H1 (cell line): ENCODE measurements around the gene DENND1A. TPM values are rescaled to one million over a fixed set of nuclear protein-coding genes. Genes with fewer than 3 reads are reported as not detected.

Experiments used
- CTCF ChIA-PET: fragments of 300-600 bp; sonication (Branson Sonifier 250); formaldehyde crosslinking; loops from one replicate; lab custom pipeline; 2021; ENCODE audit not compliant: partially characterized antibody; lab: Charles Lee
- POLR2A ChIA-PET: fragments of 300-600 bp; sonication (Branson Sonifier 250); formaldehyde crosslinking; loops from one replicate; lab custom pipeline; 2021; ENCODE audit warnings: inconsistent platforms; ENCODE audit not compliant: partially characterized antibody; lab: Charles Lee
- DNase-seq, 2 experiments: peaks; one replicate each; pipeline versions ENCODE4 v3.0.0 to v3.0.0-alpha.2; 2010 to 2022; ENCODE audit warnings: low spot score in 2 of 2, low read depth in 1 of 2, mixed read lengths in 1 of 2
- FAIRE-seq: peaks from 2 replicates; lab custom pipeline; 2011; peaks lifted over from hg19 to GRCh38; lab: Jason Lieb, UNC
- H2AFZ ChIP-seq: 2 replicates; pipeline ENCODE4 v1.8.1; 2012; ENCODE audit warnings: low read length, inconsistent platforms
- H2AK5ac ChIP-seq: 2 replicates; pipeline ENCODE4 v1.6.1; 2013; ENCODE audit warnings: low read depth, low read length
- H2BK120ac ChIP-seq: replicated peaks from 2 replicates; pipeline ENCODE3; 2013; ENCODE audit warnings: low read depth, low read length, inconsistent platforms
- H2BK12ac ChIP-seq: 2 replicates; pipeline ENCODE4 v1.6.1; 2013; ENCODE audit warnings: low read depth, low read length
- H2BK15ac ChIP-seq: 2 replicates; pipeline ENCODE4 v1.6.1; 2013; ENCODE audit warnings: low read length
- H2BK20ac ChIP-seq: 2 replicates; pipeline ENCODE4 v1.6.1; 2013; ENCODE audit warnings: low read length
- H2BK5ac ChIP-seq: 2 replicates; pipeline ENCODE4 v1.6.1; 2013; ENCODE audit warnings: low read depth, low read length
- H3K14ac ChIP-seq: 2 replicates; pipeline ENCODE4 v1.6.1; 2013; ENCODE audit warnings: inconsistent platforms; ENCODE audit not compliant: insufficient read length
- H3K18ac ChIP-seq: 2 replicates; pipeline ENCODE4 v1.6.1; 2013; ENCODE audit warnings: low read length; ENCODE audit errors: extremely low read depth
- H3K23ac ChIP-seq: 2 replicates; pipeline ENCODE4 v1.6.1; 2013; ENCODE audit warnings: inconsistent platforms; ENCODE audit not compliant: insufficient read length
- H3K23me2 ChIP-seq: 2 replicates; pipeline ENCODE4 v1.6.1; 2013; ENCODE audit warnings: low read depth, low read length
- H3K27ac ChIP-seq: 2 replicates; pipeline ENCODE4 v1.6.1; 2011; ENCODE audit warnings: low read depth, low read length, inconsistent platforms
- H3K27me3 ChIP-seq, 4 experiments: replicated peaks in 1 of 4; 1 replicate in 1 of 4; 2 replicates in 3 of 4; pipeline versions ENCODE4 v1.6.1 to v1.8.1; 2011 to 2013; ENCODE audit warnings: low read length in 3 of 4, mild to moderate bottlenecking in 3 of 4, inconsistent platforms in 2 of 4, mixed read lengths in 2 of 4, moderate library complexity in 1 of 4; ENCODE audit not compliant: control insufficient read depth in 3 of 4, insufficient read depth in 3 of 4; ENCODE audit errors: extremely low read depth in 1 of 4
- H3K36me3 ChIP-seq, 4 experiments: 2 replicates each; pipeline versions ENCODE4 v1.6.1 to v1.8.1; 2011 to 2013; ENCODE audit warnings: mild to moderate bottlenecking in 4 of 4, low read length in 3 of 4, moderate library complexity in 2 of 4, control low read depth in 1 of 4, inconsistent platforms in 1 of 4; ENCODE audit not compliant: insufficient read depth in 4 of 4, control insufficient read depth in 2 of 4
- H3K4ac ChIP-seq: replicated peaks from 2 replicates; pipeline ENCODE3; 2013; ENCODE audit warnings: low read length, low read depth, mixed read lengths, inconsistent platforms; ENCODE audit not compliant: insufficient read length
- H3K4me1 ChIP-seq, 4 experiments: replicated peaks in 1 of 4; 1 replicate in 1 of 4; 2 replicates in 3 of 4; pipeline versions ENCODE4 v1.6.1 to v1.8.1; 2011 to 2013; ENCODE audit warnings: low read length in 3 of 4, inconsistent platforms in 2 of 4, mixed read lengths in 1 of 4; ENCODE audit not compliant: insufficient read depth in 4 of 4, control insufficient read depth in 3 of 4
- H3K4me2 ChIP-seq, 2 experiments: 2 replicates each; pipeline versions ENCODE4 v1.6.1 to v1.8.1; 2011 to 2013; ENCODE audit warnings: low read depth in 2 of 2, low read length in 2 of 2, control low read depth in 1 of 2, inconsistent platforms in 1 of 2, mild to moderate bottlenecking in 1 of 2; ENCODE audit not compliant: insufficient read depth in 1 of 2
- H3K4me3 ChIP-seq, 4 experiments: fragments of 200-600, 300-600 bp in 1 of 4; sonication (generic), shearing (Covaris generic), sonication (Bioruptor Twin) in 1 of 4; 2 replicates each; pipeline versions ENCODE4 v1.5.1 to v1.8.1; 2011 to 2016; ENCODE audit warnings: low read length in 4 of 4, low read depth in 3 of 4, control low read depth in 2 of 4, inconsistent platforms in 2 of 4, mild to moderate bottlenecking in 2 of 4, mixed read lengths in 1 of 4, moderate library complexity in 1 of 4; ENCODE audit not compliant: insufficient read depth in 2 of 4; ENCODE audit errors: extremely low read depth in 1 of 4
- H3K56ac ChIP-seq: replicated peaks from 2 replicates; pipeline ENCODE3; 2013; ENCODE audit warnings: low read depth, mild to moderate bottlenecking, mixed read lengths, low read length, inconsistent platforms; ENCODE audit not compliant: insufficient read length
- H3K79me1 ChIP-seq: 2 replicates; pipeline ENCODE4 v1.6.1; 2013; ENCODE audit warnings: low read depth, low read length, control low read depth
- H3K79me2 ChIP-seq, 2 experiments: 2 replicates each; pipeline versions ENCODE4 v1.6.1 to v1.8.1; 2012 to 2013; ENCODE audit warnings: low read length in 2 of 2, mild to moderate bottlenecking in 2 of 2, inconsistent platforms in 1 of 2; ENCODE audit not compliant: insufficient read depth in 2 of 2, control insufficient read depth in 1 of 2
- H3K9ac ChIP-seq, 4 experiments: replicated peaks in 1 of 4; 1 replicate in 1 of 4; 2 replicates in 3 of 4; pipeline versions ENCODE4 v1.6.1 to v1.8.1; 2011 to 2013; ENCODE audit warnings: low read depth in 3 of 4, low read length in 3 of 4, control low read depth in 2 of 4, mild to moderate bottlenecking in 2 of 4, moderate library complexity in 2 of 4, inconsistent platforms in 1 of 4; ENCODE audit errors: extremely low read depth in 1 of 4
- H3K9me3 ChIP-seq, 2 experiments: 2 replicates each; pipeline versions ENCODE4 v1.6.1 to v1.8.1; 2012 to 2013; ENCODE audit warnings: mild to moderate bottlenecking in 2 of 2, moderate library complexity in 2 of 2, control low read depth in 1 of 2, inconsistent platforms in 1 of 2, low read depth in 1 of 2, low read length in 1 of 2, mixed read lengths in 1 of 2; ENCODE audit not compliant: insufficient read depth in 2 of 2
- H4K20me1 ChIP-seq, 2 experiments: replicated peaks in 1 of 2; 2 replicates each; pipeline versions ENCODE3 to v1.8.1; 2011 to 2013; ENCODE audit warnings: inconsistent platforms in 2 of 2, low read length in 2 of 2, mild to moderate bottlenecking in 1 of 2; ENCODE audit not compliant: insufficient read depth in 2 of 2, control insufficient read depth in 1 of 2
- H4K5ac ChIP-seq: 2 replicates; pipeline ENCODE4 v1.6.1; 2013; ENCODE audit warnings: low read length, low read depth, mixed read lengths, inconsistent platforms; ENCODE audit not compliant: insufficient read length
- H4K8ac ChIP-seq: 2 replicates; pipeline ENCODE4 v1.8.0; 2013; ENCODE audit warnings: mild to moderate bottlenecking, moderate library complexity, low read length, inconsistent platforms; ENCODE audit not compliant: insufficient read depth; ENCODE audit errors: extremely low read depth
- H4K91ac ChIP-seq: replicated peaks from 2 replicates; pipeline ENCODE3; 2013; ENCODE audit warnings: low read length, mixed read lengths, inconsistent platforms; ENCODE audit not compliant: insufficient read length
- RAD21 ChIP-seq, 2 experiments: IDR thresholded peaks in 1 of 2; conservative IDR thresholded peaks in 1 of 2; 2 replicates each; pipeline ENCODE4 v1.6.1; 2011; ENCODE audit warnings: low read depth in 2 of 2, low read length in 2 of 2, improper control_type of control experiment in 1 of 2, inconsistent platforms in 1 of 2, mild to moderate bottlenecking in 1 of 2, moderate library complexity in 1 of 2
- SAP30 ChIP-seq: fragments of 300-600 bp; sonication (generic); IDR thresholded peaks from 2 replicates; pipeline ENCODE4 v1.7.1; 2012; ENCODE audit warnings: low read length, moderate library complexity, mild to moderate bottlenecking, inconsistent platforms; ENCODE audit not compliant: insufficient read depth, insufficient replicate concordance
- SRF ChIP-seq: IDR thresholded peaks from 2 replicates; pipeline ENCODE4 v1.6.1; 2011; ENCODE audit warnings: mild to moderate bottlenecking, low read depth, low read length, moderate library complexity
- TBP ChIP-seq: IDR thresholded peaks from 2 replicates; pipeline ENCODE4 v1.6.1; 2011; ENCODE audit warnings: low read depth, low read length, improper control_type of control experiment
- WGBS, 2 experiments: shearing (Covaris generic) in 1 of 2; methylation state at CpG; one replicate each; pipeline versions ENCODE4 v1.1.6 to v1.1.7; 2013 to 2015; ENCODE audit warnings: low lambda C conversion rate in 2 of 2, mixed read lengths in 2 of 2, inconsistent platforms in 1 of 2, low coverage in 1 of 2, missing lambda C conversion rate in 1 of 2; ENCODE audit not compliant: insufficient replicate concordance in 2 of 2, insufficient coverage in 1 of 2, insufficient read length in 1 of 2; ENCODE audit errors: extremely low coverage in 1 of 2, missing lambda C conversion rate in 1 of 2; 5-methylcytosine and 5-hydroxymethylcytosine counted together
- polyA plus RNA-seq, 7 experiments: library from polyadenylated mRNA; depleted of rRNA in 3 of 7; stranded (reverse) in 5 of 7; unstranded in 2 of 7; fragments of >200 nt in 5 of 7; fragments of 200-250 nt in 2 of 7; gene quantifications; 1 replicate in 5 of 7; 2 replicates in 1 of 7; 4 replicates in 1 of 7; pipeline versions ENCODE4 v1.2.1 to v1.2.3, GENCODE V29; 2011 to 2013; ENCODE audit warnings: missing spikeins in 2 of 7, mixed read lengths in 2 of 7
- total RNA-seq: library from RNA; stranded (reverse); fragmentation: NEBNext Ultra II Directional; extraction: Animal tissue kit (Norgen Biotek cat#: 25700); gene quantifications from 2 replicates; pipeline ENCODE4 v1.2.1, GENCODE V29; 2021

DENND1A gene
- total and polyA plus RNA-seq, 2 of the 8 experiments (the other 6 are each of a cell fraction or from before 2014, with no cell fraction given) = 24.1 to 26.4 TPM

DNA sequence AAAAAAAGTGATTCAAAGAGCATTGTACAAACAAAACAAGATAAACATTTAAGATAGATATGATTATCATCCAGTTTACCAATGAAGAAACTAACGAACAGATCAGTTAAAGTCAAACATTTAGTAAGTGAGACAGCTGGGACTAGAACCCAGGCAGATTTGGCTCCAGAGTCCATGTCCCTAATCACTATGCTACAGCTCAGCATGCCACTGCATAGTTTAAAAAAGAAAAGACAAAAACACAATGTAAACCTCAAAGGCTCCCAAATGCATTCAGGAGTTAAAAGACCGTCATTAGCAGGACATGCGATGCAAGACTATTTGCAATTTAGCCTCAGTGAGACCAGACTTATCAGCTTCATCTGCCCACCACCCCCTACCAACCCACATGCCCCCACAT is 36.8 kb downstream of the DENND1A start:
- H3K27ac ChIP-seq = no peak overlapping the region
- H3K9me3 ChIP-seq = 0 out of 4 replicates have a peak, but pooled peaks cover 0 to 1% of the 10 kb centered on the region in 2 experiments
- ChIA-PET CTCF (interaction anchor here (0.6 to 0.7 kb wide), 2 partner anchors 151 to 291 kb away, joined by 3 read pairs; no protein-coding TSS in a partner anchor), POLR2A (interaction anchor here (1.3 to 1.9 kb wide), 3 partner anchors 11 to 32 kb away, joined by 3 to 5 read pairs (median 4); no protein-coding TSS in a partner anchor)
- no peak overlapping the region for H3K56ac ChIP-seq
- peak; percentile 91 for TF ChIP-seq TBP
- no peak for TF ChIP-seq SRF
- TF ChIP-seq RAD21 (IDR thresholded peaks at IDR 0.05 in 1 of 2, conservative IDR thresholded peaks at IDR 0.05 in 1 of 2; ENCODE audit: low read depth in 2 of 2, low read length in 2 of 2) = no peak
- no peak for TF ChIP-seq SAP30
- no peak overlapping the region for H2BK20ac ChIP-seq
- no peak overlapping the region for H2BK12ac ChIP-seq
- no peak overlapping the region for H3K18ac ChIP-seq
- peaks cover 3 to 47% of the 10 kb centered on the region in 2 experiments; a peak in 3 of 4 replicates for H3K79me2 ChIP-seq
- no peak overlapping the region for H4K91ac ChIP-seq
- no peak overlapping the region for H2AFZ ChIP-seq
- no peaks in the 10 kb centered on the region for H4K20me1 ChIP-seq
- 0 out of 8 replicates have a peak, but pooled peaks cover 0 to 1% (median 0%) of the 10 kb centered on the region in 4 experiments for H3K36me3 ChIP-seq
- no peak overlapping the region for H3K14ac ChIP-seq
- peaks cover 3 to 20% (median 14%) of the 10 kb centered on the region in 4 experiments; a peak in 5 of 7 replicates for H3K4me1 ChIP-seq
- peak overlapping the region; percentile 48 to 57 for H3K4me2 ChIP-seq
- H3K4ac ChIP-seq = no peak overlapping the region
- H2BK15ac ChIP-seq = no peak overlapping the region
- no peaks in the 10 kb centered on the region; the same call in 1 of the 2 replicates for H3K79me1 ChIP-seq
- H3K4me3 ChIP-seq = peak overlapping the region in 1 of 4 experiments; percentile 31; a peak in 1 of 8 replicates
- no peak overlapping the region; the same call in 1 of the 2 replicates for H2BK5ac ChIP-seq
- no peak overlapping the region for H3K9ac ChIP-seq
- no peak overlapping the region for H3K23ac ChIP-seq
- WGBS, 2 experiments = 37% methylated on average over 3 of the region's 3 CpGs; no CpG with 5 or more reads in 1 of the 2 experiments
- H2AK5ac ChIP-seq = no peak overlapping the region
- no peak overlapping the region for H4K8ac ChIP-seq
- peak; percentile 52 for FAIRE-seq
- no peak overlapping the region for H4K5ac ChIP-seq
- H3K27me3 ChIP-seq = no peaks in the 10 kb centered on the region
- no peak for DNase-seq
- no peaks in the 10 kb centered on the region for H3K23me2 ChIP-seq
- H2BK120ac ChIP-seq = no peak overlapping the region
